Right lung (tissue), 5 donors: ENCODE measurements around the gene TTC7B. TPM values are rescaled to one million over a fixed set of nuclear protein-coding genes. Genes with fewer than 3 reads are reported as not detected.

Experiments used
- DNase-seq, 2 donors: peaks; one replicate each; pipeline ENCODE4 v3.0.0-alpha.2; 2013
- polyA plus RNA-seq, 5 donors: library from polyadenylated mRNA; unstranded; fragments of 120-200 nt; gene quantifications; one replicate each; pipeline versions ENCODE4 v1.2.1 to v1.2.3, GENCODE V29; 2013; ENCODE audit warnings: inconsistent platforms in 1 of 5, low replicate concordance in 1 of 5; ENCODE audit not compliant: insufficient read length in 5 of 5, insufficient read depth in 1 of 5

Gene TTC7B
- polyA plus RNA-seq, 5 donors = 32.7 to 45.8 (median 41.7) TPM

DNA sequence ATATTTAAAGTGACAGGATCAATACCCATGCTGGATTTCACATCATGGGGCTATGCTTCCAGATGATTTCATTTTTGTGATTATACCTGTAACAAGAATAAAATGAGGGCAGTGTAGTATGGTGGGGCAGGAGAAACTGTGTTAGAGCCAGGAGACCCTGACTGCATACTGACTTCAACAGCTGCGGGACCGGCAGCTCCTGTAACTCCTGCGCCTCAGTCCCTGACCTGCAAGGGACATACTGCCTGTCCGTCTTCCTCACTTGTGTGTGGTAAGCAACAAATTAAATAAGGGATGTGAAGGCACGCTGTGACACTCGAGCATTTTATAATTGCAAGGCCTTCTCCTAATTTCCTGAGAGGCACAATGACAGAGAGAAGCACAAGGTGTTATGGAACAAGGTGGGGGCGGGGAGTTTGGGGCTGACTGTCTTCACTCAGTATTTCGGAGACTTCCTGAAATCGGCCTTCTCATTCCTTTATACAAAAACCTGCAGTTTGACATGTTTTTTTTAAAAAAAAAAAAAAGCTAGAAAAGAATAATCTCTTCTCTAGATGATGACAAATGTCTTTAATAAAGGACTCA is 164.2 kb downstream of the TTC7B start:
- DNase-seq = no peak

DNA sequence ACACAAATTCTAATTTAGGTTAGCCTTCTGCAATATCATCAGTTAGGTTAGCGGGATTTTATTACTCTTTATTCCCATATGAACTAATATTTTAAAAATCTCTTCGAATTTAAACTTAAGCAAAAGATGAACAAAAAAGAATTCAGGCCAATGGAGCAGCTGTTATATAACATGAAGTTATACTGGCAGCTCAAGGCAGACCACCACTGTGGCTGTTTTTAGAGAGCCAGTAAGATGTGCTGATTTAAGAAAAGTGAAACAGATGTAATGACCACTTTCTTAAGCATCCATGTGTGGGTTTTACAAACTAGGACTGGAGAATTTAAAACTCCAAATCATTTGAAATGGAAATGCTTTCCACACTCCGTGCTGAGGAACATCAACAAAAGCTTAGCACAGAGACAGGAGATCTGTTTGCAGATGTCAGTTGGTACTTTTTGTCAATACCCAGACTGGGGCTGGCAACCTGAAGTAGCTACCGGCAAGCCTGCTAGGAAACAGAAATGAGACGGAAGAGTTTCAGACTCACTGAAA is 164.9 kb downstream of the TTC7B start:
- DNase-seq = peak in 1 of 2 donors; percentile 56

DNA sequence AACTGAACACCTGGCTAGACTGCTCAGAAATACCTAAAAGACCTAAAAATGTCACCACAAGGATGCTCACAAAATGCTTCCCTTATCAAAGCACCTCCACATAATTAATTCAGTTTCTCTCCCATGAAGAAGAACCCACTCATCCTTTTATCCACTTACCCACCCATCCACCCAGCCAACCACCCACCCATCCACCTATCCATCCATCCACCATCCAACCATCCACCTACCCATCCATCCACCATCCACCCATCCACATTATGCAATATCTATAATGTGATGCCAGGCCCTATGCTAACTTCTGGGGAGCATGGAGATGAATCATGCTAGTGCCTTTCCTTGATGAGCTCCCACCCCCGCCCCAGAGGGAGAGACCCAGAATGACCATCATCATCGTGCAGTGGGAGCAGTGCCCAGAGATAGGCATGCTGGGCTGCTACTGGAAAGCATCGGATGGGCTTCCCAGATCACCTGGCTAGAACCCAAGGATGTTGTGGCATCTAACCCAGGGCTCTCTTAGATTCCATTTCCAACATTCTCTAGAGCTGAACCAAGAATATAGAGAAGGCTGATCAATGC is 166.6 kb downstream of the TTC7B start:
- no peak for DNase-seq

DNA sequence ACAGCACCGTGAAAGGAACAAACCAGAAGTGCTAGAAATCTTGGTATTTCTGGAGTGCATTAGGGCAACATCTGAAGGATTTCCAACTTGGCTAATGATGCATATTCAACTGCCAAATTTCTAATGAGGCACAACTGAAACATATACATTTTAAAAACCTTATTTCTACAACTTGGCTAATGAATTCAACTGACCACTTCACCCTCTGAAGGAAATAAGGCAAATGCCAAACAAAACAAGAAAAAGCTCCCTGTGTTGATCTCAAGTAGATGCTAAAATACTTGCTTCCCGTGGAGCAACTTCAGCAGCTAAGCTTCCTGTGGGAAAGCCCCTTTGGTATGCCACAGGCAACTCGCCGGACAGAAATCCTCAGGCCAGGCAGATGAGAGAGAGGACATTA is 167.1 kb downstream of the TTC7B start:
- peak; percentile 59 to 60 for DNase-seq

DNA sequence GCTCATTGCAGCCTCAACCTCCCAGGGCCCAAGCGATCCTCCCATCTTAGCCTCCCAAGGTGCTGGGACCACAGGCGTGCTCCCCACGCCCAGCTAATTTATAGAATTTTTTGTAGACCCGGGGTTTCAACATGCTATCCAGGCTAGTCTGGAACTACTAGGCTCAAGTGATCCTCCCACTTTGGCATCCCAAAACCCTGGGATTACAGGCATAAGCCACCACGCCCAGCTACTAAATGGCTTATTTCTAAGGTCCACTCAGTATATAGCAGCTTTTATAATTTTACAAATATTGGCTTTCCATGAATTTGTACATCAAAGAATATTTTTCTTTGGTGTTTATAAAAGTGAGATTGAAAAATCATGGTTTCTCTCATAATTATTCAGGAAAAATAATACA is 167.8 kb downstream of the TTC7B start:
- DNase-seq = no peak

DNA sequence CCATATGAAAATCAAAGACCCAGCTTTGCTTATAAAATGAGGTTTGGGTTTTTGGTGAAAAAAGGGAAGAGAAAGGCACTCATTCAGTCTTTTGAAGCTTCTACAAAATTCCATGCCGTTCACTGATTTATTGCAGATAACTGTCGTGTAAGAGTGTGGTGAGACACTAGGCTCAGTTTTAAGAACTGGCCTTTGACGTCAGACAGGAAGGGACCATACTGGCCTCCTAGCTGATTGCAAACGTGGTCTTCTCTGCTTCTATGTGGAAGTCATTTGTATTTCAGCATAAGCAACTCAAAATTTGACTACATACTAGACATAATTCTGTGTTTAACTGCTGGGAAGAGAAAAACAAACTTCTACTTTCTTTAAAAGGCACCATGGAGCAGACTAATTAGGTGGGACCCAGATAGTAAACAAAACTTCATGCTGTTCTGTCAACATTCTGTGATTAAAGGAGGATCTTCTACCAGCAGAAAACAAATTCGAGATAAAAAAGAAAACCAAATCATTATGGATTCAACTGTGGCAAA is 168.7 kb downstream of the TTC7B start:
- peak in 1 of 2 donors; percentile 39 for DNase-seq

DNA sequence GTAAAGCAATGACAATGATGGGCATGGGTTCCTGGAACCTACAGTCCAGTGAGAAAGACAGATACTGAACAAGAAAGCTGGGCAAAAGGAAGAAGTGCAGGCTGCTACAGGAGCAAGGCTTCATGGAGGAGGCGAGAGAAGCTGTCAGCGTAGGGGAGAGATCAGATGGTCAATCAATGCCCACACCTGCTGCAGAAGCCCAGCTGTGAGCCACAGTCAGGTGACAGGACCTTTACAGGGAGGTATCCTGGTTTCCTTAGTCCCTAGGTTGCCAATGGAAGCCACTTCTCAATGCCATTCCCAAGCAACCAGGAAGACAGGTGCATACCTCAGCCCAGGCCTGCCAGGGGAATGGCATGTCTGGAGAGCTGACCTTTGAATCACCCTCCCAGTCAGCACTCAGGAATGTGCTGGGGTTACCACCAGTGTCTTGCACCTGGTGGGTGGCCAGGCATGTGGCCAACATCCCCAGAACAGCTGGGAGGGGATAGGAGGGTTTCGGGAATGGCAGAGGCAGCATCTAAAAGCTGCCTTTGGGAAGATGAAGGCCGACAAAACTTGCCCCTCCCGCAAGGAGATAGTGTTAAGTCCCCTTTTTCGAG is 170.3 kb downstream of the TTC7B start:
- no peak for DNase-seq

DNA sequence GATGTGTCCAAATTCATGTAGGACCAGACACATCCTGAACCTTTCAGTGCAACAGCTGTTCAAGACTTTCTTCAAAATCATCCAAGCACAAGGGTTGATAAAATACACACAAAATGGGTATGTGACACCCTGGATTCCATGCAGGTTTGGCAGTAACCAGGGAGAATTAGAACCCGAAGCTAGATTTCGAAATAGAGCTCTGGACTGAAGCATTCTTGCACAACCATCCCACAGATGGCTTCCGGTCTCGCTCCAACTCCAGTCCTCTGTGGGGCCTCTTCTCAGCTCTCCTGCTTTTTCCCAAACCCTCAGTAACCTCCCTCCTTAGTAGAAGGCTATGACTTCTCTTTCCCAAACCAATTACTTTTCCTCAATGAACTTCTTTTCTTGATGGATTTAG is 171.3 kb downstream of the TTC7B start:
- peak; percentile 65 to 67 for DNase-seq

DNA sequence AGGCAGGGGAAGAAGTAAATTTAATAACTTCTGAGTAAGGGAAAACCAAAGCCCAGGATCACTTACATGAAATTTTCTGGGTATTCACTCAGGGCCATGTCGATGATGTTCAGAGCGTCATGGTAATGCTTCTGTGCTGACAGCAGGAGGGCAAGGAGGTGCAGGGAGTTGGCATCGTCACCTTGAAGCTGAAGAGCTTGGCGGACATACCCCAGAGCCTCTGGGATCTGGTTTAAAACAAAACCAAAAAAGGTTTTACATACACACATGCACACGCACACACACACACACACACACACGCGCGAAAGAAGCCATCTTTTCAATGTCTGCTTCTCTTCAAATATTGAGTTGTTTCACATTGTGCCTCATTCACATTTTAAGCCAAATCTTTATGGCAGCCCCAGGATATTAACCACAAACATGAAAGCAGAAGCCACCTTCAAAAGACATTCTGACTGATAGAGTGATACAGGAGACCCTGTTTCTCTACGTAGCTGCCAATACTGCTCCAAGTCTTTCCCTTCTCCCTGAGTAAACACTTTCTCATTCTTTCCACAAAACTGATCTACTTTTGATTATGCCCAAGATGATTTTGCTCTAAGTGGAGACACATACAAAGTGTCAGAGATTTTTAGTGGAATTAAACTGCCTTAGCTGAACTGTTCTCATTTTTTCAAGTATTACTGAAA is 172.1 kb downstream of the TTC7B start:
- DNase-seq = no peak

DNA sequence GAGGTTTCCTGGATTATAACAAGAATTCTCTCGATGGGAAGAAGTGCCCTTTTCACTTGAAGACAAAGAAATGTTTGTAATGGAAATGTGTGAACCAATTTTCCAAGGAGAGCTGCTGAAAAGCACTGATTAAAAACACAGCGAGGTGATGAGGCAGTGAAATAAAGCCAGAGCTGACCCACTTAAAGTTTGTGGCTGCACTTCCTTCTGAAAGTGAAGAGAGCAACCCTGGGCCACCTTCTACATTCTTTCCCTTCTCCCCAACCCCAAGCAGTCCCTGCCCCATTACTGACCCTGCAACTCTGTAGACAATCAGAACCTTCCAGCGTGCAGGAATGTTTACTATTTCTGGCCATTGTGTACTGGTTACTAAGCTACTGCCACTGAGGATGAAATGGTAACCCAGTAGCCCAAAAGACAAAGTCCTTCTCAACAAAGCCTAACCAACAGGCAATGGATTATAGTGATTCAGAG is 173.9 kb downstream of the TTC7B start:
- peak in 1 of 2 donors; percentile 34 for DNase-seq

DNA sequence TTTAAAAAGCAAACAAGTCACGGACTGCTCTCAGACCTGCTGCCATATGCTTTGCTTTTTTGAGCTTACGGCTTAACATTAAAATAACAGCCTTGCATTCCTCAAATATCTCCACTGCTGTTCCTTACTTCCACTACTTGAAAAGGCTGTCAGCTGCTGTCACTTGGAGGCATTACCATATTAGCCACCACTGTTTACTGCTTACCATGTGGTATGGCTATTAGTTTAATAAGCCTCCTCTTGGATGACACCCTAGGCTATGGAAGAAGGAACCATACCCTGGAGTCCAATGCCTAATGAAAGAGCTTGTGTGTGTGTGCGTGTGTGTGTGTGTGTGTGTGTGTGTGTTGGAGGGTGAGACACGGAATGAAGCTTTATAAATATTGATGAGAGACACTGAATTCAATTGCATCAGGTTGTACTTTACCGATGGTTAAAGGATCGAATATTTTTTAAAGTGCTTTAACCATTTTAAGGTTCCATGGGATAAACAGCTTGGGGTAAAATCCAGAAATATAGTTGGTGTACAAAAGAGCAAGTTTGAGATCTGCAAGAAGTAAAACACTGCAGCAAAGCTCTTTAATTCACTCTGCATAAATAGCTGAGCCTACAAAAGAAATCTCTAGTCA is 174.5 kb downstream of the TTC7B start:
- no peak for DNase-seq

DNA sequence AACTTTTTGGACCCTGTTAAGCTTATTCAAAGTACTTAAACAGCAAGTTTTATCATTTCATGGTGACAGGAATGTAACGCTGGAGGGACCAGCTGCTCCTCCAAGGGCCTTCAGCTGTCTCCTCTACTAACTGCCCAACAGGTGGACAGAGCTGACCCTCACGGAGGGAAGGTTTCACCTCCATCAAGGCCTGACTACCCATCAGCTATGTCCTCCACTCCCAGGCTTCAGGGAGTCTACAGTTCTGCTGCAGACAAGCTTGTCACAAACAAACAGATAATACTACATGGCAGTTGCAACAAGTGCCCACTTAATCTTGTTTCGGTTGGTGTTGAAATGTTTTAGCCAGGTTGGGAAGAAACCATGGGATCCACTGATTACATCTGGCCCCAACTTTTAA is 175.1 kb downstream of the TTC7B start:
- no peak for DNase-seq

DNA sequence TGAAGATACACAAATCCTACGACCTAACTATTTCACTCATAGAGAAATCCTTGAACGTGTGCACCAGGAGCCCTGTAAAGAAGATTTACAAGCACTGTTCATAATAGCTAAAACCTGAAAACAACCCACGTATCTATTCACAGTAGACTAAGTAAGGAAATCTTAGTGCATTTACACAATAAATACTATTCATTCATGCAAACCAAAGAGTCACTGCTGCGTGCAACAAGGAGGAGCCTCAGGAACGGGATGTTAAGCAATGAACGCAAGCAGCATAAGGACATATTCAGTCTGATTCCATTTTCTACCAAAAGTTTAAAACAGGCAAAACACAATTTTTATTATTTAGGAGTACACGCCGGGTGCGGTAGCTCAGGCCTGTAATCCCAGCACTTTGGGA is 176.6 kb downstream of the TTC7B start:
- DNase-seq = no peak

DNA sequence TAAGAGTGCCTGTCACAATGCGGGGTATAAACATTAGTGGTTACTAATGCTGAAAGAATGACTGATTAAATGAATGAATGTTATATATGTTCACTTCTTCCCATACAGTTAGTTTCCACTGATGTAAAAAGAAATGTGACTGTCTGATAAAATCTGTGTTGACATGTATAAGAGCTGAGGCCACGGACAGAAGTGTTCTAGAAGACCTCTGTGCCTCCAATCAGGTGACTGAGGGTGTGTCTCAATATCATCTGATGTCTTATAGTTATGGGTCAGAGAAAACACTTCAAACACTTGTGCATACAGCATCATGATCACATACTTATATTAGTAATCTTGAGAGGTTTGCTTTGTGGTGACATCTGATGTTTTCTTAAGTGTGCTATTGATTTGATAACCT is 183.4 kb downstream of the TTC7B start:
- no peak for DNase-seq

DNA sequence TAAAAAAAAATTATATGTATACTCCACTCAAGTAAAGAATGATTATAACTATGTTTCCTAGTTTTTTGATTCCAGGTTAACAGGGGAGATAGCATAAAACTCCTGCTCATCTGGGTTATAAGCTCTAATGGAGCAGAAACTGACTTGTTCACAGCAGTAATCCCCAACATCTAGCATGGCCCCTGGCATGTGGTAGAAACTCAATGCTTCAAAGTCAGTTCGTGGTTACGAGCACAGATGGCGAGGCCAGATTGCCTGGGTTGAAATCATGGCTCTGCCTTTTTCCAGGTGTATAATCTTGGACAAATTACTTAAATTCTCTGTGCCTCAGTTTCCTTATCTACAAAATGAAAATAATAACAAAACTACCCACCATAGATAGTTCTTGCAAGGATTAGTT is 183.8 kb downstream of the TTC7B start:
- no peak for DNase-seq

DNA sequence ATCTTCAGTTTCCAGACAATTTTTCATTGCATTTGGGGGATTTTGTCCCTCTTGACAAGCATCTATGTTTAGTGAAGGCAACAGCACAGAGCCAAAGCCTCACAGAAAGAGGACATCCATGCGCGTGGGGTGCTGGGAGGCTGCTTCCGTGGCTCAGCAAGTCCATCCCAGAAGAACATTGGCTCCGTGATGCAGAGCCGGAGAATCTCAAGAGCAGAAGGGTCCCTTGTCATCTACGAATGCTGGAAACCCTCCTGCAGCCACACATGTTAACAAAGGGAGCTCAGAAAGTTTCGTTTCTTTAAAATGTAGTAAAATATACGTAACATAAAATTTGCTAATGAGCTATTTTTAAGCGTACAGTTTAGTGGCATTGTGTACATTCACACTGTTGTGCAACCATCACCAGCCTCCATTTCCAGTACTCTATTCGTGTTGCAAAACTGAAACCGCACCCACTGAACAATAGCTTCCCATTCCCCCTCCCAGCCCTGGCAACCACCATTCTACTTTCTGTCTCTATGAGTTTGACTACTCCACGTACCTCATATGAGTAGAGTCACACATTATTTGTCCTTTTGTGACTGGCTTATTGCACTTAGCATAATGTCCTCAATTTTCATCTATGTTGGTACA is 185.9 kb downstream of the TTC7B start:
- DNase-seq = no peak

DNA sequence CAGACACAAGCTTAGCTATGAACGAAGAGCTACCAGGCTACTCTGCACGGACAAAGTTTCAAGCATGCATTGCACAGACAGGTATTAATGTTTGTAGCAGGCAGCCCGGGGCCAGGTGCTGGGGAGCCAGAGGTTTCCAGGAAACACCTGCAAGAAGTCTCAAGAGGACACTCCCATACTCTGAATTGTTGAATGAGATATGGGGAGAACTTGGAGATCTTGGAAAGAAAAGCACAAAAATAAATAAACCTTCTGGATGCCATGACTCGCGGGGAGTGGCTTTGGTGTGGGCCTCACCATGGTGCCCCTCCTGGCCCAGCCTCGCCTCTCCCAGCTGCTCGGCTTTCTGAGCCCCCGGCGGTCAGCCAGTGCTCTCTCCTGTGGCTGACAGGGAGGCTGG is 186.8 kb downstream of the TTC7B start:
- no peak for DNase-seq

DNA sequence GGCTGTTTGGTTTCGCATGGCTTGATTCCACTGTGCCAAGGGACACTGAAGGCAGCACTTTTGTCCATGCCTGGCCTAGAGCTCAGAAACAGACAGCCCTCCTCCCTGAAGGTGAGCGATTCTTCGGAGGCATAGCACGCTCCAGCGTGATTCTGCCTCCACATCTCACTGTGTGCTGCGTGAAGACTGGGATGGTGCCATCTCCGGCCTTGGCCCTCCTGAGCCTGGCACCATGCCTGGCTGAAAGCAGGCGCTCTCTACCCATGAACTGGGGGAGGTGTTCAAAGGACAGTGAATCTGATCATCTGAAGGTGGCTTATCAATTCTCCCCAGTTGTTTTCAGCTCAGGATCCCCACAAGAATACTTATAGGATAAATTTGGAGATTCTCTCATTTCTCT is 187.4 kb downstream of the TTC7B start:
- DNase-seq = no peak

DNA sequence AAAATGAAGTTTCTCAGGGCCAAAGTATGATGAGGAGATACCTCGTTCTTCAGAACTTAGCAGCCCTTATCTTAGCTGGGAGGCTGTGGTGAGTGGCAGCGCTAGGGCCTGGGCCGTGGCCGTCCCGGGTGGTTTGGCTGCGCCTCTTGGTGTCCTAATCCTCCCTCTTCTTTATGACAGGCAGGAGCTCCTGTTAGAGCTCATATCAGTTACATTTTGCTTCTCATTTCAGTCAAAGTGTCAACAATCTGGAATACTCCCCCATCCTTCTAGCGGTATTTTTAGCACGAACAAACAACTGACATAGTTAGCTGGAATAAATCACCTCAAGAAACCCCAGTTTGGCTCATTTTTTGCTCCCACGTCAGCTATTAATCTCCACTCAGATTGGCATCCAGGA is 188.8 kb downstream of the TTC7B start:
- DNase-seq = no peak

DNA sequence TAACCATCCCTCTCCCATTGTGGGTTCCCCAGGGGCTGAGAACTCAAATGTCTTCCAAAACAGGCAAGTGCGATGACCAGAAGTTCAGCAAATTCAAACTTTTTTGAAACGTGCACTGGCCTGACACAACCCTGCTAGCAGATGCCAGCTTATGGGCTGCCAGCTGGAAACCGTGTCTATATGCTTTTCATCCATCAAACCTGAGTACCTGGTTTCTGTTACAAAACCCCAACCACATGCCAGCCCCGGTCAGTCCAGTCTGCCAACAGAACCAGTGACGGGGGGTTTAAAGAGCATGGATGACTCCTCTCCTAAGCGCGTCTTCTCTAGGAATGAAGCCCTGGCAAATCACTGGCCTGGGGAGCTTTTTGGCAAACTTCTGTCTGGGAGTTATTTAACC is 189.7 kb downstream of the TTC7B start:
- DNase-seq = no peak

DNA sequence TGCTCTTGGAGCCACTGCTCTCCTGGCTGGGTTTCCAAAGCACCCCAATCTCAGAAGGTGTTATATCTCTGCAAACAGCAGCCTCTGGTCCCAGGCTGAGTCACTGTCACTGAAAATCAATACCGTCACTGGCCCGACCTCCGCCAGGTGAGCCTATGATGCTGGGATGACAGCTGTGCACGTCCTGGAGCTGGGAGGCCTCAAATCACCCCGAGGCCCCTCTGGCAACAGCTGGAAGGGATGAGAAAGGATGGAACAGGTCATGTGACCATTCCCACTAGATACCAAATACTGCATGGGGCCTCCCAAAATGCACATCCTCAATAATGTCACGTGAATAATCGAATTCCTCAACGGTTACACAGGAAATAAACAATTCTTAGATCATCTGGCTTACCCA is 190.8 kb downstream of the TTC7B start:
- no peak for DNase-seq
